ENCODE results near the gene MYH7. TPM values are rescaled to one million over a fixed set of nuclear protein-coding genes. Genes with fewer than 3 reads are reported as not detected.

MYH7 gene
- total RNA-seq, 2 donors from 2014 or later = 0.28 to 40.1 TPM

DNA sequence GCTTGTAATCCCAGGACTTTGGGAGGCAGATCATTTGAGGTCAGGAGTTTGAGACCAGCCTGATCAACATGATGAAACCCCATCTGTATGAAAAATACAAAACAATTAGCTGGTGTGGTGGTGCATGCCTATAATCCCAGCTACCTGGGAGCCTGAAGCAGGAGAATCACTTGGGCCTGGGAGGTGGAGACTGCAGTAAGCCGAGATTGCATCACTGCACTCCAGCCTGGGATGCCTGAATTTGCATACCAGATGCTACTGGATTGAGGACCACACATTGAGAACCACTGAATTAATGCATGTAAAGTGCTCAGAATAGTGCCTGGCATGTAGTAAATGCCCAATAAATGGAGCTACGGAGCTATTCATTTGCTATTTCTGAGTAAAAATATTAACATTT is 14.9 kb upstream of the MYH7 start:
- no peaks in the 10 kb centered on the region for H3K36me3 ChIP-seq
- H3K9me3 ChIP-seq = no peaks in the 10 kb centered on the region
- 84% methylated on average over 2 of the region's 2 CpGs for WGBS
- intact Hi-C loops (cut with DNase I) = no loop called here
- H3K27ac ChIP-seq = no peak overlapping the region
- H3K4me3 ChIP-seq = no peak overlapping the region
- no peaks in the 10 kb centered on the region for H3K27me3 ChIP-seq (replicated peaks; ENCODE audit: insufficient read depth)
- no peaks in the 10 kb centered on the region for H3K4me1 ChIP-seq (replicated peaks)
- TF ChIP-seq CTCF (IDR thresholded peaks at IDR 0.05) = no peak
- no peak for TF ChIP-seq POLR2A (IDR thresholded peaks at IDR 0.05)
- no peak for TF ChIP-seq POLR2AphosphoS5 (IDR thresholded peaks at IDR 0.05)
- no peak for DNase-seq (ENCODE audit: low spot score)

DNA sequence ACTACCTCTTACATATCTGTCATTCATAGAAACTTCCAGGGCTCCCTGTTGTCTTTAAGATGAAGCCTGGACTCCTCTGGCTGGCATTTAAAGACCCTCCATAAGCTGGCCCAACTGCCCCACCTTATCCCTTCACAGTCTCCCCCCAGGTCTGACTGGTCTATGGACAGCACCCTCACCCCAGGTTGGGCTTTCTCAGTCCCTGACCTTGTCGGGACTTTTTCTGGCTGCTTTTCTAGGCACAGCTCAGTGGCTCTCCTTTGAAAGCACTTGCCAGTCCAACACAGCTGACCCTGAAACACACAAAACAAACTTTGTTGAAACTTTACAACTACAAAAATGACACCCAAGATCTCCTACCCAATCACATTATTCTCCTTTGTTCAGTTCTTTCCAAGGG is 13.9 kb upstream of the MYH7 start:
- Histone ChIP-seq H3K4me1 (replicated peaks) (no peaks in the 10 kb centered on the region), H3K9me3 (no peaks in the 10 kb centered on the region), H3K36me3 (no peaks in the 10 kb centered on the region), H3K4me3 (no peak overlapping the region), H3K27ac (no peak overlapping the region), H3K27me3 (replicated peaks; ENCODE audit: insufficient read depth) (no peaks in the 10 kb centered on the region)
- WGBS = 68% methylated on average over 1 of the region's 1 CpG
- DNase-seq (ENCODE audit: low spot score) = no peak
- TF ChIP-seq POLR2AphosphoS5 (IDR thresholded peaks at IDR 0.05) (no peak), POLR2A (IDR thresholded peaks at IDR 0.05) (no peak), CTCF (IDR thresholded peaks at IDR 0.05) (no peak)
- intact Hi-C loops (cut with DNase I) = no loop called here

GRCh38 chr14:23447361-23448350 is 12.2 kb upstream of the MYH7 start:
- no peaks in the 10 kb centered on the region for H3K4me1 ChIP-seq (replicated peaks)
- H3K4me3 ChIP-seq = no peak overlapping the region
- TF ChIP-seq POLR2AphosphoS5 (IDR thresholded peaks at IDR 0.05) (no peak), POLR2A (IDR thresholded peaks at IDR 0.05) (no peak), CTCF (IDR thresholded peaks at IDR 0.05) (no peak)
- no peaks in the 10 kb centered on the region for H3K27me3 ChIP-seq (replicated peaks; ENCODE audit: insufficient read depth)
- no peak overlapping the region for H3K27ac ChIP-seq
- no peak for DNase-seq (ENCODE audit: low spot score)
- 75% methylated on average over 7 of the region's 7 CpGs for WGBS
- intact Hi-C loops (cut with DNase I) = no loop called here
- no peaks in the 10 kb centered on the region for H3K36me3 ChIP-seq
- no peaks in the 10 kb centered on the region for H3K9me3 ChIP-seq

GRCh38 chr14:23446291-23446851 is 10.9 kb upstream of the MYH7 start:
- no peak for DNase-seq (ENCODE audit: low spot score)
- no peaks in the 10 kb centered on the region for H3K27me3 ChIP-seq (replicated peaks; ENCODE audit: insufficient read depth)
- H3K4me3 ChIP-seq = no peak overlapping the region
- no peaks in the 10 kb centered on the region for H3K36me3 ChIP-seq
- 60% methylated on average over 4 of the region's 4 CpGs for WGBS
- no peaks in the 10 kb centered on the region for H3K4me1 ChIP-seq (replicated peaks)
- intact Hi-C loops (cut with DNase I) = no loop called here
- H3K27ac ChIP-seq = no peak overlapping the region
- no peak for TF ChIP-seq POLR2A (IDR thresholded peaks at IDR 0.05)
- no peaks in the 10 kb centered on the region for H3K9me3 ChIP-seq

DNA sequence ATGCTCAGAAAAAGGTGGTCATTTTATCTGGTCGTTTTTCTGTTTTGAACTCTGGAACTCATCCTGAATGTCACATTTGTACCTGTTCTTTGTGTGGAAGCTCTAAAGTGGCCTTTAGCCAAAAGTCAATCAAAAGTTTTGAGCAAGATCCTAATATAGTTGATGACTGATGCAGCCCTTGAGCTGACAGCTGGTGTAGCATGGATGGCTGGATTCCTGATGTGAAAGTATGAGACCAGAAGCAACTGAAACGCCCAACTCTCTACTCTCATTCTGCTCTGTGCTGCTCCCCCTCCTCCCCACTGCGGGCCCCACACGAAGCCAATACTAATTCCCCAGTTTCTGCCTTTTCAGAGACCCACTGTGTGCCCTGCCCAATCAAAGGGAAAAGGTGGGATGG is 10.3 kb upstream of the MYH7 start:
- intact Hi-C loops (cut with DNase I) = no loop called here
- Histone ChIP-seq H3K9me3 (no peaks in the 10 kb centered on the region), H3K36me3 (no peaks in the 10 kb centered on the region), H3K27ac (no peak overlapping the region), H3K4me1 (replicated peaks) (no peaks in the 10 kb centered on the region), H3K4me3 (no peak overlapping the region), H3K27me3 (replicated peaks; ENCODE audit: insufficient read depth) (no peaks in the 10 kb centered on the region)
- TF ChIP-seq POLR2AphosphoS5 (IDR thresholded peaks at IDR 0.05) (no peak), CTCF (IDR thresholded peaks at IDR 0.05) (no peak), POLR2A (IDR thresholded peaks at IDR 0.05) (no peak)
- DNase-seq (ENCODE audit: low spot score) = no peak
- 80% methylated on average over 4 of the region's 4 CpGs for WGBS
